Measurements from ENCODE around the gene THPO. TPM values are rescaled to one million over a fixed set of nuclear protein-coding genes. Genes with fewer than 3 reads are reported as not detected.

The THPO gene
- total and polyA plus RNA-seq, 4 donors, result 3.9 to 14.4 (median 8.9) TPM

GRCh38 chr3:184386047-184386806, 8.2 kb upstream of the THPO start:
- 89% methylated on average over 37 of the region's 37 CpGs for WGBS
- Histone ChIP-seq H3K4me1 (ENCODE audit: control insufficient read depth in 4 of 4, insufficient read depth in 4 of 4, low read length in 3 of 4) (peaks cover 0 to under 1% (median 0%) of the 10 kb centered on the region in 4 donors), H3K27me3 (ENCODE audit: control insufficient read depth in 4 of 4, insufficient read depth in 4 of 4, low read length in 3 of 4) (no peaks in the 10 kb centered on the region), H3K9ac (ENCODE audit: low read depth in 1 of 2, low read length in 2 of 2) (no peak overlapping the region), H3K4me3 (ENCODE audit: low read depth in 1 of 3, low read length in 3 of 3) (no peak overlapping the region), H3K36me3 (ENCODE audit: control insufficient read depth in 4 of 4, insufficient read depth in 3 of 4, low read depth in 1 of 4, low read length in 3 of 4) (peaks cover 18 to 59% (median 27%) of the 10 kb centered on the region in 4 donors), H3K27ac (ENCODE audit: low read depth in 1 of 2, low read length in 2 of 2) (no peak overlapping the region), H3K9me3 (ENCODE audit: control insufficient read depth in 4 of 4, low read length in 3 of 4) (no peaks in the 10 kb centered on the region)
- no peak for DNase-seq (ENCODE audit: low spot score)
- no peak for TF ChIP-seq RXRA (IDR thresholded peaks at IDR 0.05)

- Histone ChIP-seq H3K27me3 (ENCODE audit: control insufficient read depth in 4 of 4, insufficient read depth in 4 of 4, low read length in 3 of 4) (no peaks in the 10 kb centered on the region), H3K9ac (ENCODE audit: low read depth in 1 of 2, low read length in 2 of 2) (no peak overlapping the region), H3K4me3 (ENCODE audit: low read depth in 1 of 3, low read length in 3 of 3) (no peak overlapping the region), H3K27ac (ENCODE audit: low read depth in 1 of 2, low read length in 2 of 2) (no peak overlapping the region), H3K4me1 (ENCODE audit: control insufficient read depth in 4 of 4, insufficient read depth in 4 of 4, low read length in 3 of 4) (peaks cover 3 to 9% (median 5%) of the 10 kb centered on the region in 4 donors), H3K9me3 (ENCODE audit: control insufficient read depth in 4 of 4, low read length in 3 of 4) (no peaks in the 10 kb centered on the region), H3K36me3 (ENCODE audit: control insufficient read depth in 4 of 4, insufficient read depth in 3 of 4, low read depth in 1 of 4, low read length in 3 of 4) (peaks cover 18 to 59% (median 27%) of the 10 kb centered on the region in 4 donors)
- TF ChIP-seq REST (IDR thresholded peaks at IDR 0.05) (no peak), FOXA2 (IDR thresholded peaks at IDR 0.05) (no peak)
- DNase-seq (ENCODE audit: low spot score), result no peak
- 96% methylated on average over 8 of the region's 8 CpGs for WGBS
These were observed 6.9 kb upstream of the THPO start for GRCh38 chr3:184384856-184385422.

GRCh38 chr3:184384342-184384741, 6.3 kb upstream of the THPO start:
- peaks cover 3 to 10% (median 6%) of the 10 kb centered on the region in 4 donors for H3K4me1 ChIP-seq (ENCODE audit: control insufficient read depth in 4 of 4, insufficient read depth in 4 of 4, low read length in 3 of 4)
- no peak for TF ChIP-seq EGR1 (IDR thresholded peaks at IDR 0.05; ENCODE audit: low read depth in 2 of 2)
- no peak for TF ChIP-seq HNF4A (conservative IDR thresholded peaks at IDR 0.05)
- TF ChIP-seq MAX (IDR thresholded peaks at IDR 0.05), result no peak
- no peaks in the 10 kb centered on the region for H3K9me3 ChIP-seq (ENCODE audit: control insufficient read depth in 4 of 4, low read length in 3 of 4)
- WGBS, result 87% methylated on average over 9 of the region's 9 CpGs
- no peak for DNase-seq (ENCODE audit: low spot score)
- no peak overlapping the region for H3K9ac ChIP-seq (ENCODE audit: low read depth in 1 of 2, low read length in 2 of 2)
- H3K27me3 ChIP-seq (ENCODE audit: control insufficient read depth in 4 of 4, insufficient read depth in 4 of 4, low read length in 3 of 4), result no peaks in the 10 kb centered on the region
- no peak overlapping the region for H3K27ac ChIP-seq (ENCODE audit: low read depth in 1 of 2, low read length in 2 of 2)
- no peak overlapping the region for H3K4me3 ChIP-seq (ENCODE audit: low read depth in 1 of 3, low read length in 3 of 3)
- peaks cover 15 to 53% (median 23%) of the 10 kb centered on the region in 4 donors for H3K36me3 ChIP-seq (ENCODE audit: control insufficient read depth in 4 of 4, insufficient read depth in 3 of 4, low read depth in 1 of 4, low read length in 3 of 4)

All from liver (tissue), 9 donors.